Esophagus squamous epithelium (tissue), 5 donors: Measurements from ENCODE around the gene INAVA. TPM values are rescaled to one million over a fixed set of nuclear protein-coding genes. Genes with fewer than 3 reads are reported as not detected.
A peak's percentile ranks its signal among the peaks of the same experiment; 100 is the strongest.
"Not testable (repeated sequence)": the region's sequence is repeated elsewhere in the genome, so short reads cannot be mapped to it uniquely, and the experiment has no call there.

ENCODE experiments used
- DNase-seq: peaks from one replicate; lab custom pipeline; 2025; lab: John Stamatoyannopoulos, UW
- H3K27ac ChIP-seq, 4 donors: fragments of 200-600 bp; sonication (generic); one replicate each; pipeline ENCODE4 v1.5.1; 2016 to 2019; ENCODE audit warnings: mild to moderate bottlenecking in 1 of 4
- H3K27me3 ChIP-seq, 4 donors: fragments of 200-600 bp; sonication (generic); 1 replicate in 3 of 4; 2 replicates in 1 of 4; pipeline versions ENCODE4 v1.5.1 to v1.6.0; 2017 to 2021; ENCODE audit warnings: antibody characterized with exemption in 1 of 4
- H3K36me3 ChIP-seq, 3 donors: fragments of 200-600 bp; sonication (generic); one replicate each; pipeline ENCODE4 v1.5.1; 2016 to 2019
- H3K4me1 ChIP-seq, 3 donors: fragments of 200-600 bp; sonication (generic); one replicate each; pipeline ENCODE4 v1.5.1; 2017 to 2019
- H3K4me3 ChIP-seq, 4 donors: fragments of 200-600 bp; sonication (generic); 1 replicate in 3 of 4; 2 replicates in 1 of 4; pipeline ENCODE4 v1.5.1; 2016 to 2019; ENCODE audit warnings: mild to moderate bottlenecking in 2 of 4, moderate library complexity in 1 of 4
- H3K9me3 ChIP-seq, 3 donors: fragments of 200-600 bp; sonication (generic); one replicate each; pipeline ENCODE4 v1.5.1; 2016 to 2019
- CTCF ChIP-seq, 6 experiments: fragments of 450-650 bp in 4 of 6; fragments of 200-600 bp in 2 of 6; sonication (generic) in 2 of 6; IDR thresholded peaks; one replicate each; pipeline ENCODE4 v1.5.1; 2016 to 2019; ENCODE audit warnings: antibody characterized with exemption in 6 of 6, mild to moderate bottlenecking in 4 of 6, moderate library complexity in 4 of 6
- POLR2A ChIP-seq, 4 donors: fragments of 450-650 bp; IDR thresholded peaks; one replicate each; pipeline ENCODE4 v1.6.1; 2017; ENCODE audit warnings: antibody characterized with exemption in 4 of 4, mild to moderate bottlenecking in 4 of 4, moderate library complexity in 3 of 4
- WGBS, 2 donors: methylation state at CpG; one replicate each; pipeline ENCODE4 v1.1.5; 2018; 5-methylcytosine and 5-hydroxymethylcytosine counted together
- intact Hi-C: fragments of 100-400 bp; cut with DNase I; formaldehyde crosslinking; loops from one replicate; pipeline ENCODE4 v1.15.0; 2022
- total RNA-seq, 4 donors: library from RNA; depleted of rRNA; stranded (reverse); fragments of >200 nt; gene quantifications; one replicate each; pipeline ENCODE4 v1.1.0, GENCODE V29; 2016
- donor health status: DM: yes; HTN: yes; CAD: no.

INAVA gene
- total RNA-seq, 4 donors from 2014 or later, result 45.6 to 102 (median 58.4) TPM

- no peak for DNase-seq
- peak in 1 of 6 experiments; percentile 6 for TF ChIP-seq CTCF (IDR thresholded peaks at IDR 0.05)
- TF ChIP-seq POLR2A (IDR thresholded peaks at IDR 0.05), result no peak
- 67 to 70% methylated on average over 3 to 5 of the region's 5 CpGs for WGBS, 2 donors
- Histone ChIP-seq H3K9me3 (no peaks in the 10 kb centered on the region), H3K4me1 (peaks cover 20 to 92% (median 38%) of the 10 kb centered on the region in 3 donors), H3K27ac (peak overlapping the region; percentile 43 to 72 (median 68)), H3K36me3 (peaks cover 0 to 57% (median 13%) of the 10 kb centered on the region in 3 donors), H3K27me3 (no peaks in the 10 kb centered on the region), H3K4me3 (no peak overlapping the region)
- intact Hi-C loops, result no loop called here
These were observed 13.0 kb downstream of the INAVA start for GRCh38 chr1:200907611-200908097.

GRCh38 chr1:200908191-200908868, 13.6 kb downstream of the INAVA start:
- Histone ChIP-seq H3K27me3 (no peaks in the 10 kb centered on the region), H3K4me1 (peaks cover 23 to 92% (median 39%) of the 10 kb centered on the region in 3 donors), H3K4me3 (peak overlapping the region in 1 of 4 donors; percentile 13), H3K9me3 (no peaks in the 10 kb centered on the region), H3K36me3 (peaks cover 0 to 51% (median 13%) of the 10 kb centered on the region in 3 donors), H3K27ac (peak overlapping the region; percentile 55 to 72 (median 68))
- intact Hi-C loops, result no loop called here
- 38 to 54% methylated on average over 1 to 3 of the region's 6 CpGs for WGBS, 2 donors
- no peak for DNase-seq
- TF ChIP-seq POLR2A (IDR thresholded peaks at IDR 0.05) (no peak), CTCF (IDR thresholded peaks at IDR 0.05) (no peak)

- TF ChIP-seq CTCF (IDR thresholded peaks at IDR 0.05), result no peak
- TF ChIP-seq POLR2A (IDR thresholded peaks at IDR 0.05), result no peak
- peaks cover 23 to 90% (median 39%) of the 10 kb centered on the region in 3 donors for H3K4me1 ChIP-seq
- no peak overlapping the region for H3K4me3 ChIP-seq
- H3K9me3 ChIP-seq, result no peaks in the 10 kb centered on the region
- DNase-seq, result no peak
- H3K36me3 ChIP-seq, result peaks cover 0 to 46% (median 13%) of the 10 kb centered on the region in 3 donors
- WGBS, 2 donors, result 70% methylated on average over 2 of the region's 5 CpGs; no CpG with 5 or more reads in 1 of the 2 donors
- H3K27ac ChIP-seq, result peak overlapping the region; percentile 55 to 72 (median 68)
- intact Hi-C loops, result no loop called here
- no peaks in the 10 kb centered on the region for H3K27me3 ChIP-seq
These were observed 14.4 kb downstream of the INAVA start for GRCh38 chr1:200909071-200909470.

GRCh38 chr1:200909757-200910239, 15.1 kb downstream of the INAVA start:
- no peak for TF ChIP-seq CTCF (IDR thresholded peaks at IDR 0.05)
- no peak for TF ChIP-seq POLR2A (IDR thresholded peaks at IDR 0.05)
- 83 to 89% methylated on average over 4 of the region's 4 CpGs for WGBS, 2 donors
- Histone ChIP-seq H3K27ac (peak overlapping the region in 1 of 4 donors; percentile 72), H3K4me1 (peaks cover 23 to 83% (median 39%) of the 10 kb centered on the region in 3 donors), H3K27me3 (no peaks in the 10 kb centered on the region), H3K9me3 (no peaks in the 10 kb centered on the region), H3K36me3 (peaks cover 0 to 40% (median 13%) of the 10 kb centered on the region in 3 donors), H3K4me3 (no peak overlapping the region)
- intact Hi-C loops, result no loop called here
- DNase-seq, result no peak

- DNase-seq, result no peak
- peaks cover 23 to 75% (median 30%) of the 10 kb centered on the region in 3 donors for H3K4me1 ChIP-seq
- H3K36me3 ChIP-seq, result peaks cover 0 to 39% (median 13%) of the 10 kb centered on the region in 3 donors
- TF ChIP-seq CTCF (IDR thresholded peaks at IDR 0.05), result no peak
- peaks cover 0 to 6% (median 0%) of the 10 kb centered on the region in 4 donors for H3K27me3 ChIP-seq
- intact Hi-C loops, result no loop called here
- H3K27ac ChIP-seq, result peak overlapping the region in 2 of 4 donors; percentile 35 to 83
- 75 to 80% methylated on average over 13 to 16 of the region's 24 CpGs for WGBS, 2 donors
- no peaks in the 10 kb centered on the region for H3K9me3 ChIP-seq
- no peak overlapping the region for H3K4me3 ChIP-seq
These were observed 16.7 kb downstream of the INAVA start for GRCh38 chr1:200911361-200911760.

GRCh38 chr1:200911936-200912335, 17.2 kb downstream of the INAVA start:
- H3K4me3 ChIP-seq, H3K27me3 ChIP-seq, DNase-seq, intact Hi-C loops, H3K9me3 ChIP-seq: not testable (repeated sequence)
- WGBS, 2 donors, result 20 to 46% methylated on average over 2 of the region's 21 CpGs
- Histone ChIP-seq H3K27ac (peak overlapping the region; percentile 52 to 83 (median 78)), H3K4me1 (peaks cover 17 to 75% (median 30%) of the 10 kb centered on the region in 3 donors), H3K36me3 (peaks cover 0 to 39% (median 13%) of the 10 kb centered on the region in 3 donors)
